NCI-H146 (cell line): ENCODE data around the gene DAW1.
"Not testable (repeated sequence)": the region's sequence is repeated elsewhere in the genome, so short reads cannot be mapped to it uniquely, and the experiment has no call there.

Source experiments
- DNase-seq: peaks from one replicate; lab custom pipeline; 2025; lab: John Stamatoyannopoulos, UW

DAW1 gene, protein sequence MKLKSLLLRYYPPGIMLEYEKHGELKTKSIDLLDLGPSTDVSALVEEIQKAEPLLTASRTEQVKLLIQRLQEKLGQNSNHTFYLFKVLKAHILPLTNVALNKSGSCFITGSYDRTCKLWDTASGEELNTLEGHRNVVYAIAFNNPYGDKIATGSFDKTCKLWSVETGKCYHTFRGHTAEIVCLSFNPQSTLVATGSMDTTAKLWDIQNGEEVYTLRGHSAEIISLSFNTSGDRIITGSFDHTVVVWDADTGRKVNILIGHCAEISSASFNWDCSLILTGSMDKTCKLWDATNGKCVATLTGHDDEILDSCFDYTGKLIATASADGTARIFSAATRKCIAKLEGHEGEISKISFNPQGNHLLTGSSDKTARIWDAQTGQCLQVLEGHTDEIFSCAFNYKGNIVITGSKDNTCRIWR

DNA sequence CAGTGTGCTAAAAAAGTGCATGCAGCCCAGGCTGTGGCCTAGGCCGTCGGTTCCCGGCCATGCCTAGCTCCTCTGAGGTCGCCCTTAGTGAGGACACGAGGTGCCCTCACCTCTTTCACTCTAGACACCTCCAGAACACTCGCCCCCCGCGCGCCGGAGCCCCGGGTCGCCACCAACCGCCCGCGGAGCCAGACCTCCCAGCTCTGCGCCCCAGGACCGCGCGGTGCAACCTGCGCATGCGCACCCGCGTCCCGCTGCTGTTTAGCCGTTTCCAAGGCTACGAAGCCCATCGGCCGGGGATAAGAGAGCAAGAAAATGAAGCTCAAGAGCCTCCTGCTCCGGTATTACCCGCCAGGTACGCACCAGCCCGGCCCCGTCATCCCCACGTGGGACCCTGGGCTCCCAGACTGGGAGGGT is at the start of gene DAW1:
DAW1 (plus strand) TSS at position 257 of the 417 bp plus-strand sequence; CDS start at position 316, 59 bp downstream.
- no peak for DNase-seq

DNA sequence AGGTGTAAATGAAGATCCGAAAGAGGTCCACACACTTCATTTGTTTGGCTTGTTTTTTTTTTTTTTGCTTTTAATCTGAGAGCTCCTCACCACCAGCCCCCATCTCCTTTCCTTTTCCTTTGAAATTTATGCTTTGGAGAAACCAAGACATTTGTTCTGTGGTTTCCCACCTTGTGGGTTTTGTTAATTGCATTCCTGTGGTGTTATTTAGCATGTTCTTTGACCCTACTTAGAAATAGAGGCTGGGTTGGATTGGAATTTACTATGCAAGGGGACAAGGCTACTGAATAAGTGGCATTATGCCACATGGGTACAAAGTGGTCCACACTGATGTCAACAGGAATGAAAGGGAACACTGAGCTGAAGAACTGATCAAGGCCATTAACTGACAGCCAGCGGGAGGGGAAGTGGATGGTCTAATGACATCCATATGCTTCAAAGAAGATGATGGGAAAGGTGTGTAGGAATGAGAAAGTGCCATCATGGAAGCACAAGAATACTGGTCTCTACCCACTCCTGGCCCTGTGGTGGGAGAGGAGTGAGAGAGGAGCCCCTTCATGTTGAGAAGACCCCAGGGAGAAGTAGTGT is 48.9 kb upstream of the DAW1 start:
- DNase-seq = no peak

GRCh38 chr2:227823922-227824321 is 47.5 kb upstream of the DAW1 start:
- no peak for DNase-seq

DNA sequence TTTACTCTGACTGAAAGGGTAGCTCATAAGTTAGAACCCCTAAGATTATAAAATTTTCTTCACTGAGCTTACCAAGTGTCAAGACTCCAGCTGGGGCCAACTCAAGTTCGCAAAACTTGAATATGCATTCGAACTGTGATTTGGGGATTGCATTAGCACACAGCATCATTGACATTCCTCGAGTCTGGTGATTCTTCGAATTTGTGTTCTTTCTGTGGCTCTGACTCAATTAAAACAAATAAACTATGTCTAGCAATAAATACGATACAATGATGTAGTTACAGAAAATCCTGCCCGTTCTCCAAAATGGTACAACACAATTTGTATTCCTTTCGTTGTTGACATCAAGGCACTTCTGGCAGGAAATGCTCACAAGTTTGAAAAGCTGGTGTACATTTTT is 46.7 kb upstream of the DAW1 start:
- DNase-seq = no peak

- no peak for DNase-seq
Observed at GRCh38 chr2:227826019-227826521, 45.4 kb upstream of the DAW1 start.

- no peak for DNase-seq
Observed at GRCh38 chr2:227826563-227826962, 44.9 kb upstream of the DAW1 start.

DNA sequence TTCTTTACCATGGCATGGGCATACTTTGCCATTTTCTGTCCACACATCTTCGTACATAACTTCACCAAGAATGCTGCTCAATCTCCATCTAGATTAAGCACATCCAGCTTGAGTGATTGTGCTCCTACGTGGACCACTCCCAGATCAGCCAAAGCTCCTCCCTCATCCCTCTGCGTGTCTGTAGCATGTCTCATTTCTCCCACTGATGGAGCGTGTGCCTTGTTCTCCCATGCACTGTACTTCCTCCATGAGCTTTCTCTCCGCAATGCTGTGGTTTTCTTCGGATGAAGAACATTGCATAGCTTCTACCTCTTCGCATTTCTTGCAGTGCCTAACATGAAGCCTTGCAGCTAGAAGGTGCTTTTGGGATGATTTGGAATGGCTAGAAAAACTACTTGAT is 44.3 kb upstream of the DAW1 start:
- no peak for DNase-seq

- DNase-seq = no peak
Observed at GRCh38 chr2:227828477-227828912, 42.9 kb upstream of the DAW1 start.

GRCh38 chr2:227829337-227829736 is 42.1 kb upstream of the DAW1 start:
- DNase-seq = no peak

DNA sequence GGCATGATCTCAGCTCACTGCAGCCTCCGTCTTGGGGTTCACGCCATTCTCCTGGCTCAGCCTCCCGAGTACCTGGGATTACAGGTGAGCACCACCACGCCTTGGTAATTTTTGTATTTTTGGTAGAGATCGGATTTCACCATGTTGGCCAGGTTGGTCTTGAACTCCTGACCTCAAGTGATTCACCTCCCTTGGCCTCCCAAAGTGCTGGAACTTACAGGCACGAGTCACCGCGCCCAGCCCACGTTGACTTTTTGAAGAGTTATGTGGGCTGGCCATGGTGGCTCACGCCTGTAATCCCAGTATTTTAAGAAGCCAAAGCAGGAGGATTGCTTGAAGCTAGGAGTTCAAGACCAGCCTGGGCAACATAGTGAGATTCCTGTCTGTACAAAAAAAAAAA is 37.0 kb upstream of the DAW1 start:
- DNase-seq = no peak

DNA sequence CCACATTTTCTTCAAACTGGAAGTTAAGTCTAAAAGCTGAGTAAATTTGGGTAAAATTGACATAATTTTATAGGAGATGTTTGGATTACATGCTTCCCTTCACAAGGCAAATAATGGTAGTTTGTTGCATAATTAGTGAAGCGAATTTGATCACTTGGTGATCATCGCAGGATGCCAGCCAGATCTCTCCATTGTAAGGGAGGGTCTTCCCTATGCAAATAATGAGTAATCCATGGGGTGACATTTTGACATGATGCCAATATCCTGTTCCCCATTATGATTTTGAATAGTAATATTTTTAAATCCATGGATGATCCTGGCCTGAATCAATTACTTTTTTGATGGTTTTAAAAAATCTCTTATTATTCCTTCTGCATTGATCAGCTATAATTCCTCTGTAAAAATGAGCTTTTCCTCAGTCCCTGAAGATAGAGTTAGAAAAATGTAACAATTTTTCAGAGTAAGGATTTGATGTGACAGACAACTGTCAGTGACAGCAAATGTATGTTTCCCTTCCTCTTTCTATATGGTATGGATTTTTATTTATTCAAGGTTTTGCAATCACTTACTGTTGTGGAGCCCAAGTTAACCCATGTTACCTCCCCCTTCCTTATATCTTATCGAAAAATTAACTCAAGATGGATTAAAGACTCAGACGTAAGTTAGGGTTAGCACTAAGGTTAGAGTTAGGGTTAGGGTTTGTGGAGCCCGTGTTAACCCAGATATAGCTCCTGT is 36.3 kb upstream of the DAW1 start:
- no peak for DNase-seq

DNA sequence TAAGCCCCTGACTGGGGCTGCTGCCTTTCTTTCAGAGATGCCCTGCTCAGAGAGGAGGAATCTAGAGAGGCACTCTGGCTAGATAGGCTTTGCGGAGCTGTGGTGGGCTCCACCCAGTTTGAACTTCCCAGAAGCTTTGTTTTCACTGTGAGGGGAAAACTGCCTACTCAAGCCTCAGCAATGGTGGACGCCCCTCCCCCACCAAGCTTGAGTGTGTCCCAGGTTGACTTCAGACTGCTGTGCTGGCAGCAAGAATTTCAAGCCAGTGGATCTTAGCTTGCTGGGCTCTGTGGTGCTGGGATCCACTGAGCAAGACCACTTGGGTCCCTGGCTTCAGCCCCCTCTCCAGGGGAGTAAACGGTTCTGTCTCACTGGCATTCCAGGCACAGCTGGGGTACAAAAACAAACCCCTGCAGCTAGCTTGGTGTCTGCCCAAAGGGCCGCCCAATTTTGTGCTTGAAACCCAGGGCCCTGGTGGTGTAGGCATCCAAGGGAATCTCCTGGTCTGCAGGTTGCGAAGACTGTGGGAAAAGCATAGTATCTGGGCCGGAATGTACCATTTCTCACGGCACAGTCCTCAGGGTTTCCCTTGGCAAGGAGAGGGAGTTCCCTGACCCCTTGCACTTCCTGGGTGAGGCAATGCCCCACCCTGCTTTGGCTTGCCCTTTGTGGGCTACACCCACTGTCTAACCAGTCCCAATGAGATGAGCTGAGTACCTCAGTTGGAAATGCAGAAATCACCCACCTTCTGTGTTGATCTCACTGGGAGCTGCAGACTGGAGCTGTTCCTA is 31.9 kb upstream of the DAW1 start:
- DNase-seq = not testable (repeated sequence)

GRCh38 chr2:227846831-227847230 is 24.6 kb upstream of the DAW1 start:
- no peak for DNase-seq

- no peak for DNase-seq
Observed at GRCh38 chr2:227848146-227848545, 23.3 kb upstream of the DAW1 start.

DNA sequence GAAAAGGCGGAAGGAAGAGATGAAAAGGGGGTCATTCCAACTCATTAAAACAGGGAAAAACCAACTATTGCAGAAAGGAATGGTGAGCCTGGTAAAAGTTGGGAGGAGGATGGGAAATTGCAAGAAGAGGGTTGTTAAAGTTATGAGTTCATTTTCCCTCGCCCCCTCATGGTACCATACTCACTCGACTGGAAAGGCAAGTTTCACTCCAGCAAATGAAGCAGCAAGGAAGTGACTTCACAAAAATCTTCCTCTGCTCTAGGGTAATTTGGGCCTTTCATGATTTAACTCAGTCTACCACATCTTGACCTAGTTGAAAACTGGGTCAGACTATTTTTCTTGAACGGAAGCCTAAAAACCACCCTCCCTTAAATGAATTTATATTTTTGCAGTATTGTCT is 22.8 kb upstream of the DAW1 start:
- DNase-seq = no peak

- DNase-seq = no peak
Observed at GRCh38 chr2:227849906-227850305, 21.5 kb upstream of the DAW1 start.

- DNase-seq = no peak
Observed at GRCh38 chr2:227853204-227853629, 18.2 kb upstream of the DAW1 start.

DNA sequence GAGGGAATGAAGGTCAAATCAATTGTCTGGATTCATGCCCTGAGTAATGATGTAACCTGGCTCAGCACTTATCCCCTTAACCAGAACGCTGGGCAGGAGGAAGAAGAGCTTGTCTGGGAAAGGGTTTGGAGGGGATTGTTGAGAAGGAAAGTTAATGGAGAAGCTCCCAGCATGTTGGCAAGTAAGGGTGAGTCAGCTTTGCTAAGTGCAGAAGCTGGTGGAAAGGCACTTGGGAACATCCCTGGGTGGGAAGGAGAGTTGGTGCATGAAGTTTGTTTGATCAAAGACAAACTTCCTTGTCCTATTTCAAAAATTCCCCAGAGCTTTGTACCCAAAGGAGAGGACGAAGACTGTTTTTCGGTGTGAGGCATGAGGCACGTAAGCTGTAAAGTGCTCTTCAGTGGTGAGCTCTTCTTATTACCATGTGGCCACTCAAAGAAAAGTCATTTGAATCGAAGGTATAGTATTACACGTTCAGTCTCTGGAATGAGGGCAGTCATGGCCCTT is 17.6 kb upstream of the DAW1 start:
- no peak for DNase-seq

DNA sequence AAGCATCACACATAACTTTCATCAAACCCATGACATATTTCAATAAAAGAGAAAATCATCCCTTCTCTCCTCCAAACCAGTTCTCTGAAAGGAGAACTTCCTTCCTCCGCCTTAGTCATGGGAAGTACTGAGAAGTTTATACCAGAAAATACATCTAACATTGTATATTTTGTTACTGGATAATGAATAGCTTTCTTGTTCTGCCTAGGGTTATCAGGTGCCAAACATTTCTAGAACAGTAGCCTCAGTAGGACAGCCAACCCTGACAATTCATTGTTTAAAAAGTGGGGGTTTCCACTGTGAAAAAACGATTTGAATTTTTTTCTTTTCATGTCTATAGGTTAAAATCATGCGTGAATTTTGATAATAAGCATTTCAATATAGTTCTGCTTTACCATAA is 16.0 kb upstream of the DAW1 start:
- DNase-seq = no peak

DNA sequence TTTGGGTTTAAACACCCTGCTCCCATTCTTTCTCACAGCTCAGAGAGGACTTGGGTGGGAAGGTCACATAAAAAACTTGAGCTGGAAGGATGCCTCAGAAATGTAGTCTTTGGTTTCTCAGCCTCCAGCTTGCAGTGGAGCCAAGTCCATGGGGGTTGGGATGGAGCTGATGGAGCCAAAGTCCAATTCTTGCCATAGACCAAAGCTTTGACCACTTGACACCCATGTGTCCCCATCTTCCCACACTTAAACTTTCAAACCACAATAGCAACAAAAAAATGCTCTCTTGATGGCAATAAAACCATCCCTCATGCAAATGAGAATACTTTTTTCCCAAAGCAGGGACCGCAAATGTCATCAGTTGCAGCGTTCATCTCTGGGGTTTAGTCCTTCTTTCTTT is 14.7 kb upstream of the DAW1 start:
- DNase-seq = no peak

- DNase-seq = no peak
Observed at GRCh38 chr2:227860221-227860641, 11.2 kb upstream of the DAW1 start.

DNA sequence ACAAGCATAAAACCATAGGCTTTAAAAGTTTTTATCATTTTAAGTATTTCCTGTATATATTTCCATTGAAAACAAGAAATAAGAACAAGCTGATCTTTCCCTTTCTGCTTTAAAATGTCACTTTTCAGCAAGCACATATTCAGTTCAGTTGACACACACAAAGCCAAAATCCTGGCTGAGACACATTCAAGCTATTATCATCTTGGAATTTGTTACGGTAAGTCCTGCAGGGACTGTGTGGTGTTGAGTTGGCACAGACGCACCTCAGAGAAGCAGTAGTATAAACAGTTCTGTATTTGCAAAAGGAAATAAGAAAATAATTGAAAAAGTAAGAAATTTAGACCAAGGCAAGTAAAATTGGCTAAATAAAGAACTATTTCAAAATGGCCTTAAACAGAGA is 10.4 kb upstream of the DAW1 start:
- DNase-seq = no peak
